ENCODE data around the gene PLXNA2.

PLXNA2 gene

GRCh38 chr1:208101661-208102431, 142.3 kb downstream of the PLXNA2 start:
- peak in 27 of 56 donors; percentile 10 to 67 (median 30) for DNase-seq

DNA sequence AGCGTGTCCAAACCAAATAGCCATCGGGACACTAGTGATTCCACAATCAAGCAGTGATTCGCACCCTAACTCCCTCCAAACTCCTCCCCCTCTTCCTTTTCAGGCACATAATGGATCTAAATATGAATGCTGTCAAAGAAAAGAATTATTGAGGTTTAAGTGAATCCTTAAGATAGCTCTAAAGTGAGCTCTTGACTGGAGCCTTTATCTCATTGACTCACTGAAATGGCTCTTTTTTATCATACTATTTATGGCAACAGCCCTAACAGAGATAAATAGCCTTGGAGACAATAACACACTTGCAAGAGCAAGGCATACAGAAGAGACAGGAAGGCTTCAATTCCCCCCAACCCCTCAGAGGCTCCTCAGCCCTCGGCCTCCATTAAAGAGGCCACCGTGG, 143.3 kb downstream of the PLXNA2 start:
- DNase-seq = no peak

DNA sequence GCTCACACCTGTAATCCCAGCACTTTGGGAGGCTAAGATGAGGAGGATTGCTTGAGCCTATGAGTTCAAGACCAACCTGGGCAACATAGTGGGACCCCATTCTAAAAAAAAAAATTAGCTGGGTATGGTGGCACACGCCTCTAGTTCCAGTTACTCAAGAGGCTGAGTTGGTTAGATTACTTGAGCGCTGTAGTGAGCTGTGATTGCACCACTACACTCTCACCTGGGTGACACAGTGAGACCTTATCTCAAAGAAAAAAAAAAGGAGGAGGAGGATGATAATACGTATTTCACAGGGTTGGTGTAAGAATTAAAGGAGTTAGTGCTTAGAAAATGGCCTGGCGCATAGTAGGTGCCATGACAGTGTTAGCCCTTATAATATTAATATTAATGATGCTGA, 144.1 kb downstream of the PLXNA2 start:
- no peak for DNase-seq

- DNase-seq = no peak
These were observed 145.4 kb downstream of the PLXNA2 start for GRCh38 chr1:208098773-208099172.

GRCh38 chr1:208093754-208094719, 150.1 kb downstream of the PLXNA2 start:
- peak in 29 of 56 donors; percentile 7 to 78 (median 30) for DNase-seq

GRCh38 chr1:208093046-208093445, 151.1 kb downstream of the PLXNA2 start:
- no peak for DNase-seq

DNA sequence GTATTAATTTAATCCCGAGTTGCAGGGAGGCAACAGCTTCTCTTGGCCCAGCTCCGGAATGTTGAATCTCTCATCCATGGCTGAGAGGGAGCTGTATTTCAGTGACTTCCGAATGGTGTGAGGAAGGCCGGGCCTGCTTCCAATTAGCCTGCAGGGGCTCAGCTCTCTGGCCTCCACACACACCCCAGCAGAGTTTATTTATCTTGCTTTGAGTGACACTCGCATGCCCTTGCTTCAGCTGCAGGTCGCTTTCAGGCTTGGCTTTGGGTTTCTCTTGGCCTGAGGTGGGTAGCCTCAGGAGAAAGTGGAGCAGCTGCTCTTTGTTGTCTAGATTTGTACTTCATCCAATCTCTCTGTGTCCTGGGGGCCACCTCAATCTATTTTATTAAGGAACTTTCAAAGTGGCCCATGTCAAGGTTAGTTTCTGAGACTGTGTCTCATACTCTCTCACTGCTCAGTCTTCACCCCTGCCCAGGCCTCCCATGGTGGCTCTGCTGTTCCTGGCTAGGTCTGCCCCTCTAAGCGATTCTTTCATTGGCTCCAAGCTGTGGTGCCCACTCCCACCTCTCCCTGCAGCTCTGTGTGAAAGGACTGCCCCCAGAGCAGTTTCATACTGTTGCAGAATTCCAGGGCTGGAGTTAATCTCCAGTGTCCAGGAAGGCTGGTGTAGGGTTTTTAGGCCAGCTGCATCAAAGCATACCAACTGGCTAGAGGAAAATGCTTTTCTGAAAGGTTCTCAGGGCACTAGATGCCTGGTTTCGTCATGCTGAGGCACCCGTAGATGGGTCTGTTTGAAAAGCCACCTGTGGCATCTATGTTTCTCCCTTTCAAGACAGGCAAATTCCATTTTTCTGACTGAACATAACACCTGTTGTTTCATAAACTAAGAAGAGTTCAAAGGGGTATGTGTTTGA, 153.5 kb downstream of the PLXNA2 start:
- DNase-seq = no peak

DNA sequence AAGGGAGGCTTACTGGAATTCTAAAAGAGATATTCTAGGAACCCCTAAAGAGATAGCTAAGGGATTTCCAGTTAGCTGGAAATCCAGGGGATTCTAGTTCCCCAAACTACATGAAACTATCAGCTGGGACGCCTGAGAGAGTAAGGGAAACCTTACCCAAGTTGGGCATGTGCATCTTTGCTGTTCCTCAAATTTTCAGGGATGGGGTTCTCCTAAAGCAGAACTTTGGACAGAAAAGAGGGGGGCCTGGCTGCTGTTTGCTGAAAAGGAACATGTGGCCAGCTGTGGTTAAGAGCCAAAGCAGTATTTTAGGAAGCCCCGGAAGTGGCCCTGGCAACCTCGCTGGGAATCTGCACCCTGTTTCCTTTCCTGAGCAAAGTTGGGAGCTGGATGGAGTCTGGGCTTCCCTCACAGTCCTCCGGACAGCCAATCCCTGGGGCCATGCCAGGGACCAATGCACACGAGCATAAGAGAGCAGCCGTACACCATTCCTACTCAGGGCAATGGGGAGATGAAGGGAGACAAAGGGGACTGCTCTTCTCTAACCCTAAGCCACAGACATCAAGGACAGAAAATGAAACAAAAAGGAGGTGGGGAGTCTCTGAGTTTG, 154.3 kb downstream of the PLXNA2 start:
- no peak for DNase-seq

DNA sequence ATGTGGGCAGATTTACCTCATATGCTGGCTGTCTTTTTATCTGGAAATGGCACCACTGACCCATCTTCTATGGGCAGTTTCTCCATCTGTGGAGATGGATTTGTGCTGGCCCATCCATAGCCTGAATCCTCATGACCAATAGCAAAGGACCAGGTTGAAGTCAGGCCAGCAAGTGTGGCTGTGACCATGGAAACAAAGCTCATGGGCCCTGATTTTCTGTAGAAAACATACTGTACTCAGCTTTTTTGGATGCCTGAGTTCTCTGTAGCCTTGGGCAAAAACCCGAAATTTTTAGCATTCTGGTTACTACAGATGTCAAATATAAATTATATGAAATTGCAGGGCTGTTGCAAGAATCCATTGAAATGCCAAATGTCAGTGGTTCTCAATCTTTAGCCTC, 155.0 kb downstream of the PLXNA2 start:
- no peak for DNase-seq

DNA sequence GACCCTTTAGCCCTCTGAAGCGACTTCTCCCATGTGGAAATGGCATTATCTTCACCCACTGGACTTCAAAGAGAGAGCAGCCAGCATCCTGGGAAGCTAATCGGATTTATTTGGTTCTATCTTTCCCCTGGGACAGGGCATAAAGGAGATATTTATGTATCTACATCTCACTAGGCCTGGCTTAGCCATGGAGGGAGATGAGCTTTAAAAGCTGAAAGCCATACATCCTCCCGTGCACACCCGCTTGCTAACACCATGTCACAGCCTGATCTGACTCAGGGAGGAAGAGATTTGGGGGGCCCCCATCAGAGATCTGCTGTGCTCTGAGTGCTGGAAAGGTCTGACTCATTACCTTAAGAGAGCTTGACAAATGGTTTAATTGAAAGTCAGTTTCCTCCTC, 155.9 kb downstream of the PLXNA2 start:
- peak in 3 of 56 donors; percentile 11 to 20 (median 17) for DNase-seq

- no peak for DNase-seq
These were observed 158.3 kb downstream of the PLXNA2 start for GRCh38 chr1:208085655-208086515.

- no peak for DNase-seq
These were observed 159.4 kb downstream of the PLXNA2 start for GRCh38 chr1:208084764-208085163.

GRCh38 chr1:208084220-208084619, 160.0 kb downstream of the PLXNA2 start:
- no peak for DNase-seq

DNA sequence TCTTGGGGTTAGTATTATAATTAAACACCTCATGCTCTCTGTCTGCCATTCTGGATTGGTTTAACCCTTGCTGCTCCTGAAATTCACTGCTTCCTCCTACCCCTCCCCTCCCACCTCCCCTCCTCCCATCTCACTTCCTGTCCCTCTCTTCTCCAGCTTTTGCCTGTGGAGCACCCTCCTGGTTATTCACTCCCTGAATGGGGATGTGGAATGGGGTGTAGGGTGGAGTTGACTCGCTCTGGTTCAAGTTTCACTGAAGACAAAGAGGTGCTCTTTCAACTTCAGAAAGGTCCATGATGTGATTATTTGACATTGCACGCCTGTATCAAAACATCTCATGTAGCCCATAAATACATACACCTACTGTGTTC, 160.5 kb downstream of the PLXNA2 start:
- no peak for DNase-seq

DNA sequence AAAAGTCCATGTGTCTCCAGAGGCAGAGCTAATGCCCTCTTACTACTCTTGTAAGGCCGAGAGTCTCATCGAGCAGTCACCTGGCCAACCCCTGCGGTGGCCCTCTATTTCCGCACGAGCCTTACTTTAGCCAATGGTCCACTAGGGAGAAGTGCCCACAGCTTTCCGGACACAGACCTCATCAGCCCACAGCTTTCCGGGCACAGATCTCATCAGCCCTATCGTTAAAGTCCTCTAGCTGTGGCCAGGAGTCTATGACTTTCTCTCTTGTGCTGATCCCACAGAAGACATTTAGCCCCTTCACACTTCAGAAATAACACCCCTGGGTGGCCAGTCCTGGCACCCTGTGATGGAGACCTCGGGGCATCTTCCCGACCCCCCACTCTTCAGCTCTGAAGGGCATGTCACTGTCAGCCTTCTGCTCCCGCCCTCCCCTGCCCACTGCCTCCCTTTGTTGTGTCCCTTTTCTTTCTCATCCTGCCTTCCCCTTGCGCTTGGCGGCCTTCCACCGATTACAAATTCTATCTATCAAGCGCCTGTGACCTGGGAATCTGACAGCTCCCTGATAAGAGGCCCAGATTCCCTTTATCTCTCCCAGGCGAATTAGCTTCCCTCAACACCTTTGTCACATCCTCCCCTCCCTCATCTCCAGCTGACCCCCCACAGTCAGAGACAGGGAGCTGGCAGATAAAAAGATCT, 161.0 kb downstream of the PLXNA2 start:
- DNase-seq = no peak

GRCh38 chr1:208081972-208082371, 162.2 kb downstream of the PLXNA2 start:
- DNase-seq = peak in 25 of 56 donors; percentile 11 to 70 (median 37)

- DNase-seq = no peak
These were observed 163.5 kb downstream of the PLXNA2 start for GRCh38 chr1:208080396-208081286.

GRCh38 chr1:208079161-208079560, 165.0 kb downstream of the PLXNA2 start:
- no peak for DNase-seq

All from nucleus accumbens (tissue), 56 donors.